Liver (tissue), 3 donors: ENCODE results near the gene DCN.

Source experiments
- JUND ChIP-seq, 2 donors: IDR thresholded peaks; 2 replicates each; pipeline ENCODE4 v1.6.1; 2016; ENCODE audit warnings: antibody characterized with exemption in 2 of 2
- MAX ChIP-seq: IDR thresholded peaks from 2 replicates; pipeline ENCODE4 v1.6.1; 2016; ENCODE audit warnings: antibody characterized with exemption
- RAD21 ChIP-seq, 2 donors: IDR thresholded peaks; 2 replicates each; pipeline ENCODE4 v1.6.1; 2016; ENCODE audit warnings: antibody characterized with exemption in 2 of 2, mild to moderate bottlenecking in 2 of 2
- TAF1 ChIP-seq: conservative IDR thresholded peaks from 2 replicates; pipeline ENCODE4 v1.6.1; 2016; ENCODE audit warnings: antibody characterized with exemption, mild to moderate bottlenecking
- YY1 ChIP-seq: IDR thresholded peaks from 2 replicates; pipeline ENCODE4 v1.6.1; 2016; ENCODE audit warnings: antibody characterized with exemption, mild to moderate bottlenecking
- TF ChIP-seq, protein P1 (sequence below): fragments of 150-350 bp; IDR thresholded peaks from 2 replicates; pipeline ENCODE4 v1.5.1; 2017; ENCODE audit warnings: improper control_type of control experiment, low read depth, low read length; ENCODE audit not compliant: missing input control
- TF ChIP-seq, protein P2 (sequence below): IDR thresholded peaks from 2 replicates; pipeline ENCODE4 v1.6.1; 2016; ENCODE audit warnings: antibody characterized with exemption
- donor health status: healthy.
- donor health status: healthy.

DNA sequence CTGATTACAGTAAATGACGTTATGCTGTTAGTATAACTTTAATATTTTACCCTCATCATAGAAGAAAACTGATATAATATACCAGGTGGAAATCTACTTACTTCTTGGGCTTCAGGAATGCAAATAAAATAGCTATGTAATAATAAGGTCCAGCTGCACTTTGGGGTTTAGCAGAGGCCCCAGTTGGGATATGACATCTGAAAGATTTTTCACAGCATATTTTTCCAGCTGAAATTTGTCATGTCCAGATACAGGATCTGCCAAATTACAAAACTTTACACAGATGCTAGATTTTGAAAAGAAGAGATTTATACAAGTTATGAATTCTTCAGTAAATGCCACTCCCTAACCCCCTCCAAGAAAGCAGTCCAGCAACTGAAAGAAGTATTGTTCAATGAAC lies 29.2 kb upstream of the DCN start:
- TF ChIP-seq YY1: no peak
- TF ChIP-seq, protein P1, sequence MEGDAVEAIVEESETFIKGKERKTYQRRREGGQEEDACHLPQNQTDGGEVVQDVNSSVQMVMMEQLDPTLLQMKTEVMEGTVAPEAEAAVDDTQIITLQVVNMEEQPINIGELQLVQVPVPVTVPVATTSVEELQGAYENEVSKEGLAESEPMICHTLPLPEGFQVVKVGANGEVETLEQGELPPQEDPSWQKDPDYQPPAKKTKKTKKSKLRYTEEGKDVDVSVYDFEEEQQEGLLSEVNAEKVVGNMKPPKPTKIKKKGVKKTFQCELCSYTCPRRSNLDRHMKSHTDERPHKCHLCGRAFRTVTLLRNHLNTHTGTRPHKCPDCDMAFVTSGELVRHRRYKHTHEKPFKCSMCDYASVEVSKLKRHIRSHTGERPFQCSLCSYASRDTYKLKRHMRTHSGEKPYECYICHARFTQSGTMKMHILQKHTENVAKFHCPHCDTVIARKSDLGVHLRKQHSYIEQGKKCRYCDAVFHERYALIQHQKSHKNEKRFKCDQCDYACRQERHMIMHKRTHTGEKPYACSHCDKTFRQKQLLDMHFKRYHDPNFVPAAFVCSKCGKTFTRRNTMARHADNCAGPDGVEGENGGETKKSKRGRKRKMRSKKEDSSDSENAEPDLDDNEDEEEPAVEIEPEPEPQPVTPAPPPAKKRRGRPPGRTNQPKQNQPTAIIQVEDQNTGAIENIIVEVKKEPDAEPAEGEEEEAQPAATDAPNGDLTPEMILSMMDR: no peak
- no peak for TF ChIP-seq JUND (IDR thresholded peaks at IDR 0.05)
- TF ChIP-seq TAF1: no peak
- no peak for TF ChIP-seq RAD21 (IDR thresholded peaks at IDR 0.05)
- TF ChIP-seq MAX: no peak
- TF ChIP-seq, protein P2, sequence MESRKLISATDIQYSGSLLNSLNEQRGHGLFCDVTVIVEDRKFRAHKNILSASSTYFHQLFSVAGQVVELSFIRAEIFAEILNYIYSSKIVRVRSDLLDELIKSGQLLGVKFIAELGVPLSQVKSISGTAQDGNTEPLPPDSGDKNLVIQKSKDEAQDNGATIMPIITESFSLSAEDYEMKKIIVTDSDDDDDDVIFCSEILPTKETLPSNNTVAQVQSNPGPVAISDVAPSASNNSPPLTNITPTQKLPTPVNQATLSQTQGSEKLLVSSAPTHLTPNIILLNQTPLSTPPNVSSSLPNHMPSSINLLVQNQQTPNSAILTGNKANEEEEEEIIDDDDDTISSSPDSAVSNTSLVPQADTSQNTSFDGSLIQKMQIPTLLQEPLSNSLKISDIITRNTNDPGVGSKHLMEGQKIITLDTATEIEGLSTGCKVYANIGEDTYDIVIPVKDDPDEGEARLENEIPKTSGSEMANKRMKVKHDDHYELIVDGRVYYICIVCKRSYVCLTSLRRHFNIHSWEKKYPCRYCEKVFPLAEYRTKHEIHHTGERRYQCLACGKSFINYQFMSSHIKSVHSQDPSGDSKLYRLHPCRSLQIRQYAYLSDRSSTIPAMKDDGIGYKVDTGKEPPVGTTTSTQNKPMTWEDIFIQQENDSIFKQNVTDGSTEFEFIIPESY: no peak
